Natural killer cell treated with Interleukin-12 subunit alpha and Interleukin-12 subunit beta and Interleukin-15 and Interleukin-18, amount 100 ng/mL, for 72 hours (primary cell): ENCODE data around the gene TERT. TPM values are rescaled to one million over a fixed set of nuclear protein-coding genes. Genes with fewer than 3 reads are reported as not detected.
A peak's percentile ranks its signal among the peaks of the same experiment; 100 is the strongest.
"Not testable (repeated sequence)": the region's sequence is repeated elsewhere in the genome, so short reads cannot be mapped to it uniquely, and the experiment has no call there.

Experiments used
- ATAC-seq, 2 donors: fragments of 150-1000 bp; cut with Tn5 transposase in 1 of 2; sonication (Bioruptor Pico), chemical (Tn5 transposase) in 1 of 2; 2 replicates each; pipeline ENCODE4 v1.10.0; 2021
- DNase-seq: peaks from one replicate; pipeline ENCODE4 v3.0.0; 2022; ENCODE audit warnings: low spot score
- H3K27ac Mint-ChIP-seq, 2 donors: 1 replicate in 1 of 2; 2 replicates in 1 of 2; pipeline ENCODE4 v1.8.0; 2022; ENCODE audit warnings: mixed read lengths in 2 of 2, mild to moderate bottlenecking in 1 of 2, moderate library complexity in 1 of 2
- H3K27me3 Mint-ChIP-seq, 2 donors: 1 replicate in 1 of 2; 2 replicates in 1 of 2; pipeline ENCODE4 v1.8.0; 2022; ENCODE audit warnings: mixed read lengths in 2 of 2
- H3K36me3 Mint-ChIP-seq: one replicate; pipeline ENCODE4 v1.8.0; 2022; ENCODE audit warnings: mixed read lengths
- H3K4me1 Mint-ChIP-seq, 2 donors: 1 replicate in 1 of 2; 2 replicates in 1 of 2; pipeline ENCODE4 v1.8.0; 2022; ENCODE audit warnings: low read depth in 2 of 2, mixed read lengths in 2 of 2, mild to moderate bottlenecking in 1 of 2
- H3K4me3 Mint-ChIP-seq: one replicate; pipeline ENCODE4 v1.8.0; 2022; ENCODE audit warnings: mixed read lengths
- H3K9me3 Mint-ChIP-seq: 2 replicates; pipeline ENCODE4 v1.8.0; 2022; ENCODE audit warnings: mixed read lengths
- total RNA-seq, 2 donors: library from RNA; stranded (reverse); gene quantifications; one replicate each; pipeline ENCODE4 v1.2.3, GENCODE V29; 2022

The TERT gene
- total RNA-seq, 2 donors from 2014 or later, result 1.3 TPM; not detected in 1

DNA sequence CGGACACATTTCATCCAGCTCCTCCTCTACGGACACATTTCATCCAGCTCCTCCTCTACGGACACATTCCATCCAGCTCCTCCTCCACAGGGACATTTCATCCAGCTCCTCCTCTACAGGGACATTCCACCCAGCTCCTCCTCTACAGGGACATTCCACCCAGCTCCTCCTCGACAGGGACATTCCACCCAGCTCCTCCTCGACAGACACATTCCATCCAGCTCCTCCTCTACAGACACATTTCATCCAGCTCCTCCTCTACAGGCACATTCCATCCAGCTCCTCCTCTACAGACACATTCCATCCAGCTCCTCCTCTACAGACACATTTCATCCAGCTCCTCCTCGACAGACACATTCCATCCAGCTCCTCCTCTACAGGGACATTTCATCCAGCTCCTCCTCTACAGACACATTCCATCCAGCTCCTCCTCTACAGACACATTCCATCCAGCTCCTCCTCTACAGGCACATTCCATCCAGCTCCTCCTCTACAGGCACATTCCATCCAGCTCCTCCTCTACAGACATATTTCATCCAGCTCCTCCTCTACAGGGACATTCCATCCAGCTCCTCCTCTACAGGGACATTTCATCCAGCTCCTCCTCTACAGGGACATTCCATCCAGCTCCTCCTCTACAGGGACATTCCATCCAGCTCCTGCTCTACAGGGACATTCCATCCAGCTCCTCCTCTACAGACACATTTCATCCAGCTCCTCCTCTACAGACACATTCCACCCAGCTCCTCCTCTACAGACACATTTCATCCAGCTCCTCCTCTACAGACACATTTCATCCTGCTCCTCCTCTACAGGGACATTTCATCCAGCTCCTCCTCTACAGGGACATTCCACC, 32.3 kb upstream of the TERT start:
- not testable (repeated sequence) for H3K27me3 Mint-ChIP-seq, H3K9me3 Mint-ChIP-seq, ATAC-seq, H3K4me3 Mint-ChIP-seq, H3K27ac Mint-ChIP-seq
- Mint-ChIP-seq H3K36me3 (peaks cover 12% of the 10 kb centered on the region), H3K4me1 (peaks cover 15 to 20% of the 10 kb centered on the region in 2 donors)
- DNase-seq, result peak; percentile 5

DNA sequence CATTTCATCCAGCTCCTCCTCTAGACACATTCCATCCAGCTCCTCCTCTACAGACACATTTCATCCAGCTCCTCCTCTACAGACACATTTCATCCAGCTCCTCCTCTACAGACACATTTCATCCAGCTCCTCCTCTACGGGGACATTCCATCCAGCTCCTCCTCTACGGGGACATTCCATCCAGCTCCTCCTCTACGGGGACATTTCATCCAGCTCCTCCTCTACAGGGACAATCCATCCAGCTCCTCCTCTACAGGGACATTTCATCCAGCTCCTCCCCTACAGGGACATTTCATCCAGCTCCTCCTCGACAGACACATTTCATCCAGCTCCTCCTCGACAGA, 31.6 kb upstream of the TERT start:
- DNase-seq, H3K27ac Mint-ChIP-seq, H3K27me3 Mint-ChIP-seq, H3K4me3 Mint-ChIP-seq, H3K9me3 Mint-ChIP-seq, ATAC-seq: not testable (repeated sequence)
- H3K4me1 Mint-ChIP-seq, result peaks cover 15 to 21% of the 10 kb centered on the region in 2 donors
- peaks cover 14% of the 10 kb centered on the region for H3K36me3 Mint-ChIP-seq

DNA sequence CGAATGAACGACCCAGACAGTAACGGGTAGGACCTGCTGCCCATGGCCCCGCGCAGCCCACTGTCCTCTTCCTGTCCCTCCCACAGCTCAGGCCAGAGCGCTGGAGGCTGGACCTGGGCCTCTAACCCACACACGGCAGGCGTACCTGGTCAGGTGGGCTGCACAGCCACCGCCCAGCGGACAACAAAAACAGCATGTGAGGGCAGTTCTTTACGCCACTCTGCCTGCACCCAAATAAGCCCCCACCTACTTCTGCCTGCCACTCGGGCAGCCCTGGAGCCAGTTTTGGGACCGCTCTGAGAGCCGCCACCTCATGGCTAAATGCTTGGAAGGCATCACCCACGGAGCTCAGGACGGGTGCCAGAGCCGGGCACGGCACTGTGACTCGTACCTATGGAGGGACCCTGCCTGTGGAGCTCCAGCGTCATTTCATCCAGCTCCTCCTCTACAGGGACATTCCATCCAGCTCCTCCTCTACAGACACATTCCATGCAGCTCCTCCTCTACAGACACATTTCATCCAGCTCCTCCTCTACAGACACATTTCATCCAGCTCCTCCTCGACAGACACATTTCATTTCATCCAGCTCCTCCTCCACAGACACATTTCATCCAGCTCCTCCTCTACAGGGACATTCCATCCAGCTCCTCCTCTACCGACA, 31.1 kb upstream of the TERT start:
- Mint-ChIP-seq H3K4me1 (peaks cover 15 to 22% of the 10 kb centered on the region in 2 donors), H3K4me3 (no peak overlapping the region), H3K27ac (no peak overlapping the region), H3K36me3 (peaks cover 17% of the 10 kb centered on the region), H3K27me3 (no peaks in the 10 kb centered on the region), H3K9me3 (no peaks in the 10 kb centered on the region)
- DNase-seq (peak; percentile 44), ATAC-seq (no peak)

DNA sequence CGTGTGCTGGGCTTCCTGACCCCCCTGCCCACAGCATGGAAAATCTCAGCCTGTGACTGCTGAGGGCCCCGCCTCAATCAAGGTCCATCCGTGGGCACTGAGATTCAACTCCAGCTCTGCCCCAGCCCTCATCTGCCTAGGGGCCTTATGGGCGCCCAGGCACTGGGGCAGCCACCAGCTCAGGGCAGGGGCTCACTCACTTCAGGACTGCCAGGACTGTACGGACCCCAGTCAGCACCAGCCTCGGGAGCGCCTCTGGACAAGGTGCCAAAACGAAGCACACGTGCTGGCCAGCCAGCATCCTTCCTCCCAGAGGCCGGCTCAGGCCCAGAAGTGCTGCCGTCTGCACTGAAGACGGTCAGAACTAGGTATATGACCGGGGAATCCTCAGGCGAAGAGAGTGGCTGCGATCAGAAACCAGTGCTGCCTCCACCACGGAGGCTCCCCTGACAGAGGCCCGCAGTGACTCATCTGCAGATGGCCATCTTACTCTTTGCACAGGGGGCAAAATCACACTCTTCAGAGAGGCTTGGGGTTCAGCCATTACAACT, 30.4 kb upstream of the TERT start:
- ATAC-seq, result peak in 1 of 2 donors; percentile 59
- Mint-ChIP-seq H3K27ac (no peak overlapping the region), H3K27me3 (no peaks in the 10 kb centered on the region), H3K36me3 (peaks cover 17% of the 10 kb centered on the region), H3K9me3 (no peaks in the 10 kb centered on the region), H3K4me1 (peaks cover 15 to 22% of the 10 kb centered on the region in 2 donors), H3K4me3 (no peak overlapping the region)
- DNase-seq, result peak; percentile 62

DNA sequence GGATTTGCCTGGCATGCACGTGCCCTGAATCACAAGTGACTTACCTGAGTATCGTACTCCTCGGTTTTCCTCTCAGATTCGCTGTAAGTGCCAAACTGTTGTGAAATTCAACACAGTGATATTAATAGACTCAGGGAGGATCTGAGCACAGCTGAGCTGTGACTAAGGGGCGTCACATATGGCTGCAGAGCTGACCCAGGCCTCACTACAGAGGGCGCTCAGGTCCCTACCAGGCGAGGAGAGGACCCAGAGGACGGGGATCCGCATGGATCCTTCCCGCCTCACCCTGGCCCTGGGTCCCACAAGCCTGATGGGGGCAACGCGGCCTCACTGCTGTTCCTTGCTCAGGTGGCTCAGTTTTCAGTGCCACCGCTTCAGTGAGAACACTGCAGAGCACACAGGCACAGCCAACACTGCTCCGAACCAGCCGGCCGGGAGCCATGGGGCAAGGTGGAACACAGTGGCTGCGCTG, 29.9 kb upstream of the TERT start:
- Mint-ChIP-seq H3K27ac (no peak overlapping the region), H3K27me3 (no peaks in the 10 kb centered on the region), H3K4me3 (no peak overlapping the region), H3K9me3 (no peaks in the 10 kb centered on the region), H3K36me3 (peaks cover 17% of the 10 kb centered on the region), H3K4me1 (peaks cover 15 to 22% of the 10 kb centered on the region in 2 donors)
- ATAC-seq (no peak), DNase-seq (peak; percentile 26)

DNA sequence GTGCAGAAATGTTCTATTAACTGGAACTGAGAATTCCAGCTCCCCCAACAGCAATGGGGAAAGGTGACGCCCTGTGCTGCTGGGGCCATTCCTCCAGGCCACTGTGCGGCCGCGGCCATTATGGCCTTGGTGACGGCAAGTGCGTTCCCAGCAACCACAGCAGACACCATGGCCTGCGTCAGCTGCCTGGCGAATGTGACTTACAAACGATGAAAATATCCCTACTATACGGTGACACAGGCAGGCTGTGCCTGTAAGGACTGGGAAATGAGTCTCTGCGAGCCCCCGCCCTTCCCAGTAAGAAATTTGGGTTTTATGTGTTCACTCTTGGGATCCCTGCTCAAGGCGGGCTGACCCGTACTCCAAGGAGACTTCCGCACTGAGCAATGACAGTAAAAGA, 29.4 kb upstream of the TERT start:
- no peak overlapping the region for H3K27ac Mint-ChIP-seq
- H3K36me3 Mint-ChIP-seq, result peaks cover 17% of the 10 kb centered on the region
- peak; percentile 6 for DNase-seq
- no peaks in the 10 kb centered on the region for H3K9me3 Mint-ChIP-seq
- ATAC-seq, result no peak
- no peak overlapping the region for H3K4me3 Mint-ChIP-seq
- H3K4me1 Mint-ChIP-seq, result peaks cover 15 to 22% of the 10 kb centered on the region in 2 donors
- no peaks in the 10 kb centered on the region for H3K27me3 Mint-ChIP-seq

DNA sequence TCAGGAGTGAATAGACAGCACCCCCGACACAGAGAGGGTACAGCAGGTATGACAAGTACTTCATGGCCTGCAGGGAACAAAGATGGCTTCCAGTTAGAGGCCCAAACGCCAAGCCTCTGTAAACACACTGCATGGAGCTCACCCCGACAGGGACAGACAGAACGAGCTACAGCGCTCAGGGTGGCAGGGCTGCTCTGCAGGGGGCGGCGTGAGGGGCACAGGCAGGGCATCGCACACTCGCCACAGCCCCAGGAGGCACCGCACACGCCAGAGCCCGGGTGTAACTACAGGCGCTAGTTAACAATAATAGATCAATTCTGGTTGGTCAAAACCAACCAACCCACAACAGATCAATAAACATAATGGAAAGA, 28.9 kb upstream of the TERT start:
- no peaks in the 10 kb centered on the region for H3K27me3 Mint-ChIP-seq
- H3K9me3 Mint-ChIP-seq, result no peaks in the 10 kb centered on the region
- H3K4me1 Mint-ChIP-seq, result peaks cover 14 to 22% of the 10 kb centered on the region in 2 donors
- H3K36me3 Mint-ChIP-seq, result peaks cover 17% of the 10 kb centered on the region
- DNase-seq (peak; percentile 12), ATAC-seq (no peak)
- H3K4me3 Mint-ChIP-seq, result no peak overlapping the region
- H3K27ac Mint-ChIP-seq, result no peak overlapping the region

DNA sequence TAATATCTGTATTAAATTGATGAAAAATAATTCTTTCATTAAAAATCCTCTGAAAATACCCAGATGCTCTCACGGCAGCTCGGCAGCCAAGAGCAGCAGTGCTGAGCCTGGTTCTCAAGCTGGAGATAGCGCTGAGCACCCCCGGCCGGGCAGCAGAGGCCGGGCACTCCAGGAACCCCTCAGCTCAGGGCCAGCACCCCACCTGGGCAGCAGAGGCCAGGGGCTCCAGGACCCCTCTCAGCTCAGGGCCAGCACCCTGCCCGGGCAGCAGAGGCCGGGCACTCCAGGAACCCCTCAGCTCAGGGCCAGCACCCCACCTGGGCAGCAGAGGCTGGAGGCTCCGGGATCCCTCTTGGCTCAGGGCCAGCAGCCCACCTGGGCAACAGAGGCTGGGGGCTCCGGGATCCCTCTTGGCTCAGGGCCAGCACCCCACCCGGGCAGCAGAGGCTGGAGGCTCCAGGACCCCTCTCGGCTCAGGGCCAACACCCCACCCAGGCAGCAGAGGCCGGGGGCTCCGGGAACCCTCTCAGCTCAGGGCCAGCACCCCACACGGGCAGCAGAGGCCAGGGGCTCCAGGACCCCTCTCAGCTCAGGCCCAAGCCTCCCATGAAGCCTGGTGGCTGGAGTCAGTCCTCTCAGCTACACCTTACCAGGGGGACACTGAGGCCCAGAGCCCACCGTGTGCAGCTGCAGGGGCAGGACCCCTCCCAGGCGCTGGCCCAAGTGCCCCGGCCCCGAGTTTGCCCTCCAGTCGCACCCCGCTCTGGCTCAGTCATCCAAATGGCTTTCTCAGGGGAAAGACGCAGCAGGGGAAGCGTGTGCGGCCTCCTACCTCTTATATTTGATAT, 28.3 kb upstream of the TERT start:
- H3K36me3 Mint-ChIP-seq, result peaks cover 17% of the 10 kb centered on the region
- DNase-seq, result peak; percentile 44

DNA sequence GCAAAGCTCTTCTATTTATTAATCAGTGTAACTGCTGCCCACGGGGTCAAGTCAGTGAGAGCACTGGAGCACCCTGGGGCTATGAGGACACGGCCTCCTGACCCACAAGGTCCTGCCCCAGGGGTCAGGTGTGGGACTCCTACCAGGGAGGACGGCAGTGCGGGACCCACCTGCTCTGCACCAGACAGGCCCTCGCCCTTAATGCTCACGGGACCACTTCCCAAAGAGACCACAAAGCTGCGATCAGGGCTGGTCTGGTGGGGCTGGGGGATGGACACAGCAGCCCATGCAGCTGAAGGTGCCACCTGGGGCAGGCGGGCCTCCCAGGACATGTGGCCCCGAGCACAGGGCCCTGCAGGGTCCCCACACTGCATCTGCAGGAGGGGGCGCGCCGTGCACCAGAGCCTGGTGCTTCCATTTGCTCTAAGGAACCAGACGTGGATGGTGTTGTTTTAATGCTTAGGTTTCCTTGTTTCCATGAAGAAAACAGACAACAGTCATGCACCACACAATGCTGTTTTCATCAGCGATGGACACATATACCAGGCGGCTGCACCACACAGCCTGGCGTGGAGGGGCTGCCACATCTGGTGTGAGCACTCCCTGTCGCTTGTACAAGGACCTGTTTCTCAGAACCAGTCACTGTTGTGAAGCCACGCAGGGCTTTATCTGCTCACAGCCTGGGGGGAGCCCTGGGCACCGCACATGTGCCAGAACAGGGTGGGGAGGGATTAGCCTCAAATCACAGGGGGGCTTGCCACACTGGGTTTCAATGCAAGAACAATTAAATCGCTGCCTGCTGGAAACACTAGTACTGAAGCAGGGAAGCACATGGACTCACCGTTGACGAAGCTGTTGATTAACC, 27.4 kb upstream of the TERT start:
- H3K4me1 Mint-ChIP-seq, result peaks cover 13% of the 10 kb centered on the region in 2 donors

More for the DNA sequence above, 28.3 kb upstream of the TERT start:
- Mint-ChIP-seq H3K27ac (no peak overlapping the region), H3K9me3 (no peaks in the 10 kb centered on the region), H3K4me3 (no peak overlapping the region), H3K4me1 (peaks cover 9 to 16% of the 10 kb centered on the region in 2 donors), H3K27me3 (no peaks in the 10 kb centered on the region)
- peak in 1 of 2 donors; percentile 52 for ATAC-seq

DNA sequence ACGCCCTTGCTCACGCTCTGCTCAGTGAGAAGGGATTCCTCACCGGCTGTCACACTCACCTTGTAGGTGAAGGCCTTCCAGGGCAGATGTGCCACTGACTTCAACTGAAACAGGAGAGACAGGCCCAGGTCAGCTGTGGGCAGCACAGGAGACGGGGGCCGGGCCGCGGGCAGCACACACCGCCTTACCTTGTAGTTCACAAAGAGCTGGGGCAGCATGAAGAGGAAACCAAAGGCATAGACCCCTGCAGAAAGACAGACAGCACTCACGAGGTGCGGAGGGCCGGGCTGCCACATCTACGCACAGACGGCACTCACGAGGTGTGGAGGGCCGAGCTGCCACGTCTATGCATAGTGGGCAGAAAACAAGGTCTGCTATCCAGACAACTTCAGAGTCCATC, 26.7 kb upstream of the TERT start:
- H3K9me3 Mint-ChIP-seq, result no peaks in the 10 kb centered on the region
- ATAC-seq (no peak), DNase-seq (peak; percentile 31)
- peaks cover 15 to 17% of the 10 kb centered on the region in 2 donors for H3K4me1 Mint-ChIP-seq
- H3K27ac Mint-ChIP-seq, result no peak overlapping the region
- H3K27me3 Mint-ChIP-seq, result peaks cover 0 to 5% of the 10 kb centered on the region in 2 donors
- H3K4me3 Mint-ChIP-seq, result no peak overlapping the region
- peaks cover 28% of the 10 kb centered on the region for H3K36me3 Mint-ChIP-seq

More for the DNA sequence above, 27.4 kb upstream of the TERT start:
- peak in 1 of 2 donors; percentile 33 for ATAC-seq
- H3K9me3 Mint-ChIP-seq, result no peaks in the 10 kb centered on the region
- peak; percentile 42 for DNase-seq
- no peaks in the 10 kb centered on the region for H3K27me3 Mint-ChIP-seq
- peaks cover 22% of the 10 kb centered on the region for H3K36me3 Mint-ChIP-seq
- H3K4me3 Mint-ChIP-seq, result no peak overlapping the region
- H3K27ac Mint-ChIP-seq, result no peak overlapping the region

DNA sequence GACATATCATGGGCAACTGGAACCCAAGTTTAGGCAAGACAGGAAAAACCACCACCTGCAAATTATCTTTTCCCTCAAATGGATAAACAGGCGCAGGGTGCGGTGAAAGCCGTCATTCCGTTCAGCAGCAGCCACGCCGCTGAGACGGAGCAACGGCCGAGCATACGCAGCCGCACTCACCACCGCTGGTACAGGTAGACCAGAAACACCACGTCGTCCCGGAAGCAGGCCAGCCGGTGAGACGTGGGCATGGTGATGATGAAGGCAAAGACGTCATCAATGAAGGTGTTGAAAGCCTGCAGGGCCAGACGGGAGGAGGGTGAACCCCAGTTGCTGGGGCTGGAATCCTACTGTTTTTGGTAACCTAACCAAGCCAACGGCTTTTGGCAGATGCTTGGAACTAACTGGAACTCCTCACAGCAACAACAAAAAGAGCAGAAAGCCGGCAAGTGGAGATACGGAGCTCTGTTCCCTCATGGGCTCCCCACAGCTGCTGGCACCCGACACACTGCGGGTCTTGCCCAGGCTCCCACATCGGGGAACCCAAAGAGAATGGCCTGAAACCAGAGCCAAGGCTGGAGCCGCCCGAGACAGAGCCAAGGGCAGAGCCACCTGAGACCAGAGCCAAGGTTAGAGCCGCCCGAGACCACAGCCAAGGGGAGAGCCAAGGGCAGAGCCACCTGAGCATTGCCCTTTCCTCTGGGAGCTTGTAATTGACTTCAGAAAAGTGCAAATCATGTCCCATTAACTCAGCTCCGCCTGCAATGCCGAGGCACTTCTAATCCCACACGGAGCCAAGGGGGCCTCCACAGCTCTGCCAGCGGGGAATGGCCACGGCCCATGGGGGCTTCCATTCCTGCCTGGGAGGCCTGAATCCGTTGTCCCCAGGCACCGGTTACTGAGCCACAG, 25.8 kb upstream of the TERT start:
- ATAC-seq (no peak), DNase-seq (peak; percentile 39)
- Mint-ChIP-seq H3K27ac (no peak overlapping the region), H3K4me1 (peaks cover 17 to 19% of the 10 kb centered on the region in 2 donors), H3K9me3 (no peaks in the 10 kb centered on the region), H3K36me3 (peaks cover 21% of the 10 kb centered on the region), H3K4me3 (no peak overlapping the region), H3K27me3 (peaks cover 0 to 7% of the 10 kb centered on the region in 2 donors)
